Measurements from ENCODE around the gene MAP4K5. TPM values are rescaled to one million over a fixed set of nuclear protein-coding genes. Genes with fewer than 3 reads are reported as not detected.

MAP4K5 gene
- total RNA-seq, 2 donors from 2014 or later, result 45.0 to 60.3 TPM

DNA sequence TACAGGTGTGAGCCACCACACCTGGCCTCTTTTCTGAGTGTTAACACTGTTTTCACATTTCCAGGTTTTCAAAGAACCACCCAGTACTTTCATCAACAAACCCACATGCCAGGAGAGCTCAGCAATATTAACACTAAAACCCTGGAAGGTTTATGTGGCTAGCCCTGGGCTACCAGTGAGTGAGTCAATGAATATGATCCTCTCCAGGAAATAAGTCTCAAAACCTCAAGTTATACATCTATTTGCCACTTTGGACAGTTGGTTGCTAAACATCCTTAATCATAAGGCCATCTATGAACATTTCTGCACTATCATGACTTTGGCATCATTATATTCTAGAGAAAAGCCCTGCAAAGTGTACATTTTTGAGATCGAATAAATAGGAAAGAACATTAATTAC, 129.4 kb downstream of the MAP4K5 start:
- TF ChIP-seq, protein P1, sequence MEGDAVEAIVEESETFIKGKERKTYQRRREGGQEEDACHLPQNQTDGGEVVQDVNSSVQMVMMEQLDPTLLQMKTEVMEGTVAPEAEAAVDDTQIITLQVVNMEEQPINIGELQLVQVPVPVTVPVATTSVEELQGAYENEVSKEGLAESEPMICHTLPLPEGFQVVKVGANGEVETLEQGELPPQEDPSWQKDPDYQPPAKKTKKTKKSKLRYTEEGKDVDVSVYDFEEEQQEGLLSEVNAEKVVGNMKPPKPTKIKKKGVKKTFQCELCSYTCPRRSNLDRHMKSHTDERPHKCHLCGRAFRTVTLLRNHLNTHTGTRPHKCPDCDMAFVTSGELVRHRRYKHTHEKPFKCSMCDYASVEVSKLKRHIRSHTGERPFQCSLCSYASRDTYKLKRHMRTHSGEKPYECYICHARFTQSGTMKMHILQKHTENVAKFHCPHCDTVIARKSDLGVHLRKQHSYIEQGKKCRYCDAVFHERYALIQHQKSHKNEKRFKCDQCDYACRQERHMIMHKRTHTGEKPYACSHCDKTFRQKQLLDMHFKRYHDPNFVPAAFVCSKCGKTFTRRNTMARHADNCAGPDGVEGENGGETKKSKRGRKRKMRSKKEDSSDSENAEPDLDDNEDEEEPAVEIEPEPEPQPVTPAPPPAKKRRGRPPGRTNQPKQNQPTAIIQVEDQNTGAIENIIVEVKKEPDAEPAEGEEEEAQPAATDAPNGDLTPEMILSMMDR (conservative IDR thresholded peaks at IDR 0.05), result no peak
- H3K9me3 Mint-ChIP-seq, result peaks cover 4% of the 10 kb centered on the region

DNA sequence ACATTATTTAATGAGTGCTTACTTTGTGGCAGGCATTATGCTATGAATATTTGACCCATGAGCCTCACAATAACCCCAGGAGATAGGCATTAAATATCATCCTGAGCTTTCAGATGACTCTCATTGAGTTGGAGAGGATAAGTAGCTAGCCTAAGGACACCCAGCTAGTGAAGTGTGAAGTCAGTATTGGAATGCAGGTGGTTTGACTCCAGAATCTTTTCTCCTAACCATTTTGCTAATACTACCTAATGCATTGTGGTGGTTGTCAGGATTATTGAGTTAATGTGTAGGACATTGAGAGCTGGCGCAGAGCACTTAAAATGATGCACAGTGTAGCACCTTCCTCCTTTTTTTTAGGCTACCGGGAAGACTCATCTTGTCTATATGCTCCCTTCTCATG, 131.9 kb downstream of the MAP4K5 start:
- Mint-ChIP-seq H3K36me3 (ENCODE audit: low read depth) (peaks cover 1% of the 10 kb centered on the region), H3K9me3 (peaks cover 3% of the 10 kb centered on the region), H3K4me3 (no peak overlapping the region), H3K27ac (no peak overlapping the region), H3K4me1 (peaks cover 24% of the 10 kb centered on the region), H3K27me3 (ENCODE audit: insufficient read depth) (peaks cover 22% of the 10 kb centered on the region)
- H3K27ac ChIP-seq (ENCODE audit: low read depth, low read length), result no peak overlapping the region
- TF ChIP-seq, protein P1 (conservative IDR thresholded peaks at IDR 0.05), result no peak
- peaks cover 14% of the 10 kb centered on the region for H3K27me3 ChIP-seq (ENCODE audit: control insufficient read depth, insufficient read depth, low read length, poor library complexity, severe bottlenecking)
- H3K4me1 ChIP-seq (ENCODE audit: control insufficient read depth, insufficient read depth, low read length), result no peaks in the 10 kb centered on the region
- no peak for DNase-seq
- 90 to 100% methylated on average over 2 of the region's 2 CpGs for WGBS, 2 experiments (ENCODE audit: insufficient coverage in 1 of 2, insufficient read length in 1 of 2)
- no peak overlapping the region for H3K9ac ChIP-seq (ENCODE audit: extremely low read depth, low read length, poor library complexity, severe bottlenecking)
- no peaks in the 10 kb centered on the region for H3K9me3 ChIP-seq (ENCODE audit: control insufficient read depth, low read length)
- H3K36me3 ChIP-seq (ENCODE audit: control insufficient read depth, insufficient read depth, low read length), result no peaks in the 10 kb centered on the region
- H3K4me3 ChIP-seq (ENCODE audit: low read length), result no peak overlapping the region

More for the DNA sequence above, 129.4 kb downstream of the MAP4K5 start:
- Histone ChIP-seq H3K4me3 (ENCODE audit: low read length) (no peak overlapping the region), H3K27ac (ENCODE audit: low read depth, low read length) (no peak overlapping the region), H3K36me3 (ENCODE audit: control insufficient read depth, insufficient read depth, low read length) (no peaks in the 10 kb centered on the region), H3K9ac (ENCODE audit: extremely low read depth, low read length, poor library complexity, severe bottlenecking) (no peak overlapping the region), H3K9me3 (ENCODE audit: control insufficient read depth, low read length) (no peaks in the 10 kb centered on the region), H3K27me3 (ENCODE audit: control insufficient read depth, insufficient read depth, low read length, poor library complexity, severe bottlenecking) (peaks cover 8% of the 10 kb centered on the region), H3K4me1 (ENCODE audit: control insufficient read depth, insufficient read depth, low read length) (no peaks in the 10 kb centered on the region)
- Mint-ChIP-seq H3K36me3 (ENCODE audit: low read depth) (peaks cover 2% of the 10 kb centered on the region), H3K27ac (no peak overlapping the region), H3K27me3 (ENCODE audit: insufficient read depth) (peaks cover 6% of the 10 kb centered on the region), H3K4me1 (peaks cover 12% of the 10 kb centered on the region), H3K4me3 (no peak overlapping the region)
- no peak for DNase-seq
- WGBS, 2 experiments (ENCODE audit: insufficient coverage in 1 of 2, insufficient read length in 1 of 2), result 81 to 100% methylated on average over 1 of the region's 1 CpG

DNA sequence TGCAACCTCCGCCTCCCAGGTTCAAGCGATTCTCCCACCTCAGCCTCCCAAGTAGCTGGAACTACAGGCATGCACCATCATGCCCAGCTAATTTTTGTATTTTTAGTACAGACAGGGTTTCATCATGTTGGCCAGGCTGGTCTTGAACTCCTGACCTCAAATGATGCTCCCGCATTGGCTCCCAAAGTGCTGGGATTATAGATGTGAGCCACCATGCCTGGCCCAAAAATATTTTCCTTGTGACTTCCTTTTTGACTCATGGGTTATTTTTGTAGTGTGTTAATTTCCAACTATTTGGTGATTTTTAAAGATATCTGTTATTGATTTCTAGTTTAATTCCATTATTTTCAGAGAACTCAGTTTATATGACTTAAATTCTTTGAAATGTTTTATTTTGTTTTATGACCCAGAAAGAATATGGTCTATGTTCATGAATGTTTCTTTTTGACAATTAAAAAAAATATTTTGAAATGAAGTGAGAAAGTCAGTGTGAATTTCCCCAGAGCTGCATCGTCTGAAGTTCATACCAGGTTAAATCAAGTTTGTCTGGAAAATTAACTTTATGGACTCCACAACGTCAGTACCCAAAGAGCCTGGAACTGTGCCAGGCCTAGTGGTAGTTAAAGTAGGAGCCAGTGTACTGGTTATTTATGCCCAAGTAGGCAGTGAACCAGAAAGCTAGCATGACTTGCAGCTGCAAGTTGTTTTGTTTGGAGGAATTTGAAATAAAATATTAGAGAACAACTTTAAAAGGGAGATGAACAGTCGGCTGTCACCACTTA, 132.9 kb downstream of the MAP4K5 start:
- Histone ChIP-seq H3K4me3 (ENCODE audit: low read length) (no peak overlapping the region), H3K36me3 (ENCODE audit: control insufficient read depth, insufficient read depth, low read length) (no peaks in the 10 kb centered on the region), H3K27me3 (ENCODE audit: control insufficient read depth, insufficient read depth, low read length, poor library complexity, severe bottlenecking) (peaks cover 14% of the 10 kb centered on the region), H3K9ac (ENCODE audit: extremely low read depth, low read length, poor library complexity, severe bottlenecking) (no peak overlapping the region), H3K27ac (ENCODE audit: low read depth, low read length) (no peak overlapping the region), H3K4me1 (ENCODE audit: control insufficient read depth, insufficient read depth, low read length) (no peaks in the 10 kb centered on the region), H3K9me3 (ENCODE audit: control insufficient read depth, low read length) (no peaks in the 10 kb centered on the region)
- no peak for DNase-seq
- no peaks in the 10 kb centered on the region for H3K36me3 Mint-ChIP-seq (ENCODE audit: low read depth)
- H3K4me3 Mint-ChIP-seq, result no peak overlapping the region
- H3K27ac Mint-ChIP-seq, result no peak overlapping the region
- peaks cover 29% of the 10 kb centered on the region for H3K27me3 Mint-ChIP-seq (ENCODE audit: insufficient read depth)
- H3K9me3 Mint-ChIP-seq, result peaks cover 1% of the 10 kb centered on the region
- TF ChIP-seq, protein P1 (conservative IDR thresholded peaks at IDR 0.05), result no peak
- H3K4me1 Mint-ChIP-seq, result peaks cover 24% of the 10 kb centered on the region
- 89 to 93% methylated on average over 4 to 6 of the region's 6 CpGs for WGBS, 2 experiments (ENCODE audit: insufficient coverage in 1 of 2, insufficient read length in 1 of 2)

Measured in endodermal cell (in vitro differentiated cells).